Measurements from ENCODE around the gene RHAG.
"Not testable (repeated sequence)": the region's sequence is repeated elsewhere in the genome, so short reads cannot be mapped to it uniquely, and the experiment has no call there.

The RHAG gene

DNA sequence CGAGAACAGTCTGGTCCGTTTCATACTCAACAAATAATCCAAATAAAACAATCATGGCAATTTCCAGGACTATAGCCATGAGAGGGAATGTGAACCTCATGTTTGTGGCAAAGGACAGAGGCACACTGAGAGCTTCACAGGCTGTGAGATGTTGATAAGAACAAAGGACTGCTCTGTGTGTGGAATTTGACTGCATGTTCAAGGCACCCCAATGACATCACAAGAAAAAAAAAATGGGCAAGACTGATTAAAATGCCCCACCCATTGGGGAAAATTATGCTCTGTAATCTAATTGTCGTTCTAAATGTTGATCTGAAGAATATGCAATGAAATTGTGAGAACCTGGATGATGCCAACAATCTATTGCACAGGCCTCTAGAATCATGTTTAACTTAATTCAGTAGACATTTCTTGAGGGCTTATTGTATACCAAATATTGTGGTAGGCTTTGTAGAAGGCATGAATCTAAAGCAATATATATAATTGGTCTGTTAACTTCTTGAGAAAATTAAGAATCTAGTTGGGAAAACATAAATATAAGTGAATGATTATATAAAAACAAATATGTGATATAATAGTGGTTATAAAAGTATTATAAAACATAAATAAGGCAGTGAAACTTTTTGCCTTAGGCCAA is at the start of gene RHAG:
Gene RHAG (minus strand): TSS at position 127 of the 637 bp plus-strand sequence. CDS start 27 bp downstream, at position 100.
- peak; percentile 23 for FAIRE-seq

DNA sequence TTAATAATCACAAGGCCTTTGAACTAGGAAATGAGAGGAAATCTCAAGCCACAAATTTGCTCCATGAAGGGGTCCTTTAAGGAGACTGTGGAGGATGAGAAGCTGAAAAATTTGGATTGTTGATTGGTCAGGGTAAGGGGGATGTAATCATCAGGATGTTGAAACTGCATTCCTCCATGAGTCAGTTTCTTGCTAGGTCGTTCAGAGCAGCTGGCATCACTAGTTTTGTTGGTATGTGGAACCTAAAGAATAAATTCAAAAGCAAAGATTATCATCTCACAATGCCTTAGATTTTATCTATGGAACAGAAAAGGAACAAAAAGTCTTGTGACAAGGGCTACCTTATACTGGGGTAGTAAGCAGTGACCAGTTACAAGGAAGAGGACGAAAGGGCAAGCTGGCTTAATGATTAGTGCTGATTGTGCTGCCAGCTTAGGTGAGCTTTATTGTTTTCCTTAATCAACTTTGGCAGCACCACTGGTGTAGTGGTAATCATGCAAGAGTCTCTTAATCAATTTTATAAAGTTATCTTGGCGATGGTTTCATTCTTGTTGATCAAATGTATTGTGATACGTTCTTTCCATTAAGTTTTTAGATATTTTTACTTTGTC is 40.1 kb upstream of the RHAG start:
- FAIRE-seq: no peak

GRCh38 chr6:49675816-49676215 is 39.2 kb upstream of the RHAG start:
- no peak for FAIRE-seq

- no peak for FAIRE-seq
Measured at GRCh38 chr6:49668083-49668511, 31.5 kb upstream of the RHAG start.

DNA sequence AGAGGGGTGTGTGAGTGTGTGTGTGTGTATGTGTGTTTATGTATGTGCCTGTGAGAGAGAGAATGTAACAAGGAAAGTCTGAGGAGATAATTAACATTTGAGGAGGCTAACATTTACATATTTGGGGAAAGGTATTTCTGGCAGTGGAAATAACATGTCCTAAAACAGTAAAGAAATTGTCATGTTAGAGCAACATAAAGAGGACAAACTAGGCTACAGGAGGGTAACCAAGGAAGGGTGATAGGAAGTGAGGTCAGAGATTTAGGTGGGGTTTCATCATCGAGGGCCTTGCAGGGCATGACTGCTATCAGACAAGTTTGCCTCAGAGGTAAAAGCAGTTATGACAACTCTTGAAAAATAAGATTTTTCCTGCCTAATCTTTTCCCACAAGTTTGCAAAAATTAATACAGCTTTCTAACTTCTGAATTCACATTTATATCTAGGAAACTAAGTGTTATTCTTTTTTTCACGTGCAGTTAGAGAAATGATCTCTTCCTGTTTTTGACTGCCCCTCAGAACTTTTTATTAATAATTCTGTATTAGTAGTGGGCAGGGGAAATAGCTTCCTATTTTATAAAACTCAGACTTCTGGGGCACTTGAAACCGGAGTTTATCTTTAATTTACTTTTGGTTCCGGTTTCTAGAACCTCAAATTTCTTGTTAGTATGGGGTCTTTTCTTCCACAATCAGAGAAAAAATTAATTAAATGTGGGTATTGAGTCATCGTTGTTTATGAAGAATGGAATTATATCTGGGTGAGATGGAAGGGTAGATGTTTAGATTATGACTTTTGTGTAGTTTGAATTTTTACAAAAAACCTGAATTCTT is 30.5 kb upstream of the RHAG start:
- FAIRE-seq: no peak

GRCh38 chr6:49666480-49666879 is 29.8 kb upstream of the RHAG start:
- FAIRE-seq: no peak

GRCh38 chr6:49664817-49665216 is 28.2 kb upstream of the RHAG start:
- FAIRE-seq: no peak

DNA sequence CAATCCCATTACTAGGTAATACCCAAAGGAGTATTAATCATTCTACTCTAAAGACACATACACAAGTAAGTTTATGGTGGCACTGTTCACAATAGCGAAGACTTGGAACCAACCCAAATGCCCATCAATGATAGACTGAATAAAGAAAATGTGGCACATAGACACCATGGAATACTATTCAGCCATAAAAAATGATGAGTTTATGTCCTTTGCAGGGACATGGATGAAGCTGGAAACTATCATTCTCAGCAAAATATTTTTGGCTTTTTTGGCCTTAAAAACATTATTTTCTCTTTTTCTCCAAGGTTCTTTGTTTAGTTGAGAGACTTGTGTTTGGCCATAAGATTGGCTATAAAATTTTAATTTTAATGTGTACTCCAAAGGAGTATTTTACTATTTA is 27.4 kb upstream of the RHAG start:
- not testable (repeated sequence) for FAIRE-seq

GRCh38 chr6:49662892-49663261 is 26.2 kb upstream of the RHAG start:
- FAIRE-seq: no peak

GRCh38 chr6:49662231-49662891 is 25.7 kb upstream of the RHAG start:
- no peak for FAIRE-seq

DNA sequence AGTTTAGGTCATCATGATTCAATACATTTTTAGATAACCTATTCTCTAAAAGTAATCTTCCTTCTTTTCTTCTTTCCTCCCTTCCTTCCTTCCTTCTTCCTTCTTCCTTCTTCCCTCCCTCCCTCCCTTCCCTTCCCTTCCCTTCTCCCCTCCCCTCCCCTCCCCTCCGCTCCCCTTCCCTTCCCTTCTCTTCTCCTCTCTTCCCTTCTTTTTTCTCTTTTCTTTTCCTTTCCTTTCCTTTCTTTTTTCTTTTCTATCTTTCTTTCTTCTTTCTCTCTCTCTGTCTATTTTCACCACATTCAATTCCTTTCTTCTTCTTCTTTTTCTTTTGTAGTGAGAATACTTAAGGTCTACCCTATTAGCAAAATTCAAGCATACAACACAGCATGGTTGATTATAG is 17.3 kb upstream of the RHAG start:
- no peak for FAIRE-seq

GRCh38 chr6:49653438-49653837 is 16.8 kb upstream of the RHAG start:
- FAIRE-seq: no peak

GRCh38 chr6:49651239-49651638 is 14.6 kb upstream of the RHAG start:
- no peak for FAIRE-seq

DNA sequence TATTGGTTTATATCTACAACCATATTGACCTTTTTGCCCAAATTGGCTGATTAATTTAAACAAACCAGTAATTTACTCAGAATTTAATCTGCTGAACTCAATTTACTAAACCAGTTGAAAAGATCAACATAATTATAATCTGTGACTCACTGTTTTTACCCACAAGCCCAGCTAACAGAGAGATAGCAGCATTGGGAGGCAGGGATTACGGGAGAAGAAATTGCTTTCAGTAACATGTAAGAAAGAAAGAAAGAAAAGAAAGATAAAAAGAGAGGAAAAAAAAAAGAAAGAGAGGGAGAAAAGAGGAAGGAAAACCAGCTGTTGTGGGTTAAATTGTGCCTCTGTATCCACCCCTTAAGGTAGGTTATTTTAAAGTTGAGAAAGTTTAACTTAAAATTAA is 13.3 kb upstream of the RHAG start:
- no peak for FAIRE-seq

- no peak for FAIRE-seq
Measured at GRCh38 chr6:49648036-49648435, 11.4 kb upstream of the RHAG start.

DNA sequence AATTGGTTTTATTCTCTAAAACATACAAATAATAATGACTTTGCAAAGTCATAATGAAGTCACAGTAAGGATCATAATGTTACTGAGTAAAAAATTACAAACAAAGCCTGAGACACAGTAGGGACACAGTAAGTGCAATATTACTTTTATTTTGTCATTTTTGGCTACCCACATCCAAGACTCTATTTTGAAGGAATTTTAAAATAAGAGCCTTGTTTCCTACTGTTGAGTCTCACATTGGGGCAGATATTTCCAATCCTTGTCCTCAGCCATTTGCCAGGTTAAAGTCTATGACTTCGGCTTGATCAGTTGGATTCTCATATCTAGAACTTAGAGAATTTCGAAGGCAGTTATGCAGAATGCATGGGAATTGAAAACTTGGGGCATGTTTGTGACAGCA is 10.8 kb upstream of the RHAG start:
- no peak for FAIRE-seq

- FAIRE-seq: no peak
Measured at GRCh38 chr6:49646942-49647341, 10.3 kb upstream of the RHAG start.

GRCh38 chr6:49646130-49646824 is 9.6 kb upstream of the RHAG start:
- FAIRE-seq: no peak

DNA sequence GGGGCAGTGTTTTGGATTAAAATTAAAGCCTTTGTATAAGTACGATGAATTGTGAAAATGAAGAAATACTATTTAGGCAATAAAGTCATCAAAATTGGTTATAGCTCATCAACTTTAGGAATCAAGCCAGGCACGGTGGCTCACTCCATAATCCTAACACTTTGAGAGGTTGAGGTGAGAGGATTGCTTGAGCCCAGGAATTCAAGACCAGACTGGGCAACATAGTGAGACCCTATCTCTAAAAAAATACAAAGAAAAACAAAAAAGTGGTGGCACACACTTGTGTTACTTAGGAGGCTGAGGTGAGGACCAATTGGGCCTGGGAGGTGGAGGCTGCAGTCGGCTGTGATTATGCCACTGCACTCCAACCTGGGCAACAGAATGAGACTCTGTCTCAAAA is 8.5 kb upstream of the RHAG start:
- no peak for FAIRE-seq

DNA sequence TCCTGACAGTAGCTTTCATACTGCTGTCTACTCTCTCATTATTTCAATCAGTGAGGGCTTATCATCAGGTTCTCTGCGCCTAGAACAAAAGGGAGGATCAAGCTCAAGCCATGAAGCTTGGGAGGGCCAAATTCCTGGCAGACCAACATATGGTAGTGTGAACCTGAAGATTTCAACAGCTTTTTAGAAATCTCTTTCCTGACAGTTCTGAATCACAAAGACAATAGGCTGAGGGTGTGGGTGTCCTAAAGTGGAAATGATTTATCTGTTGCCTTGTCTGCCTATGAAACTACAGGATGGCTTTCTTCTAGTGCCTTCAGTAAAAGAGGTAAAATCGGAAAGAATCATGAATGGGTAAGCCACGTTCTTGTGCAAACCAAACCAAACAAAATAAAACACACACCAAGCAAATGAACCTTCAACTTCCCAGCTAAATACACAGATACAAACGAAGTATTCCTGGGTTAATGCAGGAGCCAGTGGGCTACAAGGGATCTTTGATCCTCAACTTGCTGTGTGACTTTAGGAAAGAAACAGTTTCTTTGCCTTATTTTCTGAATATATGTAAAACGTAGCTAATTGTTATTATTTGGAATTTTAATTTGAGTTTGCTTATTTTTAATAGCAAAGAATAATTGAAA is 2.7 kb upstream of the RHAG start:
- no peak for FAIRE-seq

DNA sequence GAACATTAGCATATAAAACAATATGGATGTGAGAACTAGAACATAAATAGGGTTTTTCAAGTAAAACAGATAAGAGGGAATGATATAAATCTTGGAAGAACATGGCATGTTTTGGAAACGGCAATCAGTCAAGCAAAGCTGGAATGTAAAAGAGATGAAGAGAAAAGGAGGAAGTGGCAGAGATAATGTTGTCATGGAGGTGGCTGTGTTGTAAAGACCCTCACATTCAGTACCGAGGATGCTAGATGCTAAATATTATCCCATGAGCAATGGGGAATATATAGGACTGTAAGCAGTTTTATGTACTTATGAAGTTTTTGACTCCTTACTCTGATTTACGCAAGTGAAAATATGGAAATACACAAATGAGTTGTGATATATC is 702 bp upstream of the RHAG start:
- FAIRE-seq: no peak

DNA sequence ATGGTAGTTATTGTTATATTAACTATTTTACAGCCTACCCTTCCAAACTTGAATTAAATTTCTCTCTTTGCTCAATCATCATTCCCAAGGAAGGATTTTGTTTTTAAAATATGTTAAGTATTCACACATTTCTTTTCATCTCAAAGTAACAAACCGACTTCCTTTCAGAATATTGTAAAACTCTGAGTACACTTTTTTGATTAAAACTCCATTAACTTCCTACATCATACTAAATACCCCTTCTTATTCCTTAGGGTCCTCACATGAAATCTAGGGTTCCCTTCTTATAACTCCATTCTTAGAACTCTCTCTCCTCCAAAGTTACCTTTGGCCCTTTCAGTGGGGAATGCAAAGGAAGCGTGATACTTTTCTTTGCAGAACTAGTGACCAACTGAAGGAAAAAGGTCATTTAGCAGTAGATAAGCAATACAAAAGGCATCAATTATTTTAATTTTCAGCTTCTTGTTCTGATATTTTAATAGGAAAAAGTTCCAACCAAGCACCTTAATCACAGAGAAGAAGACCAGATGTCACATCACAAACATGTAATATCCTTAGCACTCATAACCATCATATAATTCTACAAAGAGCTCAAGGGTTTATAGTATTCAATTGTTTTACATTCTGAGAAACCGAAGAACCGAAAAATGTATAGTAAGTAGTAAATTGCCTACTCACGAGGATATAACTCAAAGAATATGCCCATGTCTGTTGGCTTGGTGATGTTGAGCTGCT is 494 bp downstream of the RHAG start:
- FAIRE-seq: no peak
